ENCODE results near the gene MPDU1. TPM values are rescaled to one million over a fixed set of nuclear protein-coding genes. Genes with fewer than 3 reads are reported as not detected.

Gene MPDU1
- total and polyA plus RNA-seq, 2 of the 4 experiments (the other 2 are of a cell fraction) = 135 to 149 TPM

GRCh38 chr17:7614425-7615264 lies 31.0 kb downstream of the MPDU1 start, which contains the start of gene FXR2:
FXR2 (minus strand) TSS chr17:7614897; CDS start chr17:7614532, 365 bp downstream.
- H3K14ac ChIP-seq (replicated peaks; ENCODE audit: low read depth, low read length) = peak within 1 kb of the TSS; percentile 73
- H2BK120ac ChIP-seq (ENCODE audit: low read depth, low read length) = peak within 1 kb of the TSS; percentile 30; the same call in 1 of the 2 replicates
- H3K27ac ChIP-seq (ENCODE audit: insufficient read depth, low read length) = peak within 1 kb of the TSS; percentile 75
- peak within 1 kb of the TSS; percentile 96 for H2AFZ ChIP-seq (replicated peaks; ENCODE audit: low read length, poor library complexity)
- WGBS, 2 experiments (ENCODE audit: extremely low coverage in 2 of 2, insufficient read length in 1 of 2) = 0% methylated on average over 33 of the region's 93 CpGs; no CpG with 5 or more reads in 1 of the 2 experiments
- ATAC-seq (ENCODE audit: low read depth) = peak; percentile 96
- in situ Hi-C loops (cut with MboI; ENCODE audit: low sequenced_read_pairs) (no loop called here), intact Hi-C loops (cut with micrococcal nuclease) (loop anchor here (2.0 kb wide), 1 partner anchor 72 kb away; the partner anchor contains the start of gene TP53), dilution Hi-C loops (cut with HindIII; ENCODE audit: low sequenced_read_pairs, unreplicated experiment) (no loop called here)
- H2AK9ac ChIP-seq (replicated peaks; ENCODE audit: low read depth, low read length, poor library complexity) = peak within 1 kb of the TSS; percentile 89
- POLR2A ChIA-PET (ENCODE audit: unreplicated experiment) = interaction anchor here (0.5 to 1.3 kb wide), 5 partner anchors 10 to 71 kb away, joined by 3 to 8 read pairs (median 3); partner anchors contain the start of gene MPDU1
- peaks cover 16% of the 10 kb centered on the region for H3K9me1 ChIP-seq (ENCODE audit: insufficient read depth, low read length)
- H3K4me2 ChIP-seq (ENCODE audit: low read depth, low read length) = peak within 1 kb of the TSS; percentile 89
- peaks cover 40% of the 10 kb centered on the region for H4K20me1 ChIP-seq (ENCODE audit: insufficient read depth, low read length)
- BruUV-seq (replicated peaks) = no TSS peak
- no peaks in the 10 kb centered on the region for H3K27me3 ChIP-seq (ENCODE audit: control insufficient read depth, insufficient read depth, low read length)
- peak within 1 kb of the TSS; percentile 6; the same call in 1 of the 2 replicates for H3K18ac ChIP-seq (ENCODE audit: low read depth, low read length)
- peak within 1 kb of the TSS; percentile 18; the same call in 1 of the 3 replicates for H2BK15ac ChIP-seq (ENCODE audit: low read depth, low read length)
- H2BK20ac ChIP-seq (ENCODE audit: low read depth, low read length) = no peak within 1 kb of the TSS
- H3K9me3 ChIP-seq (ENCODE audit: control insufficient read depth, insufficient read depth, low read length) = no peaks in the 10 kb centered on the region
- peaks cover 7% of the 10 kb centered on the region for H3K4me1 ChIP-seq (ENCODE audit: control insufficient read depth, insufficient read depth, low read length)
- peak within 1 kb of the TSS; percentile 40 for H4K91ac ChIP-seq (ENCODE audit: insufficient read depth, low read depth, low read length)
- H4K8ac ChIP-seq (ENCODE audit: low read depth in 2 of 2, low read length in 2 of 2) = peak within 1 kb of the TSS; percentile 44 to 97
- peaks cover 30 to 43% of the 10 kb centered on the region in 2 experiments for H3K79me1 ChIP-seq (ENCODE audit: low read depth in 1 of 2, low read length in 2 of 2)
- DNase-seq = peak; percentile 100
- H3K56ac ChIP-seq (ENCODE audit: extremely low read depth, insufficient read depth, low read length) = peak within 1 kb of the TSS; percentile 44
- peak within 1 kb of the TSS; percentile 78 for H3K4me3 ChIP-seq (ENCODE audit: insufficient read depth, low read depth, low read length)
- H2AK5ac ChIP-seq (ENCODE audit: low read depth, low read length) = peak within 1 kb of the TSS; percentile 33
- peak within 1 kb of the TSS; percentile 67 for H2BK5ac ChIP-seq (ENCODE audit: low read depth, low read length, poor library complexity, severe bottlenecking)
- CTCF ChIA-PET = interaction anchor here (0.6 to 2.2 kb wide), 5 partner anchors 13 to 499 kb away, joined by 3 to 14 read pairs (median 5); partner anchors contain the start of genes SAT2 and TP53
- H4K5ac ChIP-seq (ENCODE audit: low read depth, low read length) = peak within 1 kb of the TSS; percentile 54
- peak within 1 kb of the TSS; percentile 85 for H3K4ac ChIP-seq (ENCODE audit: low read depth, low read length)
- peak within 1 kb of the TSS; percentile 14 for H3K23ac ChIP-seq (ENCODE audit: low read depth, low read length)
- peaks cover 4% of the 10 kb centered on the region; the same call in 1 of the 2 replicates for H3K36me3 ChIP-seq (ENCODE audit: control insufficient read depth, insufficient read depth, low read length)
- H3K9ac ChIP-seq (ENCODE audit: low read depth, low read length) = peak within 1 kb of the TSS; percentile 79
- TF ChIP-seq SMC3 (IDR thresholded peaks at IDR 0.05; ENCODE audit: low read depth, low read length) (0 out of 2 replicates have a peak, but pooled peaks have one; percentile 5), USF2 (IDR thresholded peaks at IDR 0.05; ENCODE audit: low read depth, low read length) (no peak), RFX5 (IDR thresholded peaks at IDR 0.05; ENCODE audit: low read depth, low read length) (peak; percentile 43; the same call in 1 of the 2 replicates), CEBPB (IDR thresholded peaks at IDR 0.05; ENCODE audit: low read depth, low read length) (peak; percentile 46), FOS (IDR thresholded peaks at IDR 0.05; ENCODE audit: low read depth, low read length) (no peak; the same call in 1 of the 2 replicates), MXI1 (IDR thresholded peaks at IDR 0.05; ENCODE audit: borderline replicate concordance, low read depth, low read length) (no peak), MAZ (IDR thresholded peaks at IDR 0.05; ENCODE audit: borderline replicate concordance, low read depth, low read length) (peak; percentile 86; the same call in 1 of the 2 replicates), POLR2A (IDR thresholded peaks at IDR 0.05; ENCODE audit: low read depth, low read length) (peak; percentile 68), BHLHE40 (IDR thresholded peaks at IDR 0.05; ENCODE audit: low read depth, low read length) (peak; percentile 55; the same call in 1 of the 2 replicates), CHD1 (IDR thresholded peaks at IDR 0.05; ENCODE audit: low read depth, low read length) (no peak), ELK1 (IDR thresholded peaks at IDR 0.05; ENCODE audit: borderline replicate concordance, low read depth, low read length) (no peak), RAD21 (IDR thresholded peaks at IDR 0.05; ENCODE audit: low read length) (peak; percentile 37)

Data from IMR-90 (cell line).